ENCODE data around the gene TLDC2.
"Not testable (repeated sequence)": the region's sequence is repeated elsewhere in the genome, so short reads cannot be mapped to it uniquely, and the experiment has no call there.

Gene TLDC2

GRCh38 chr20:36905566-36905965 is 29.6 kb downstream of the TLDC2 start:
- not testable (repeated sequence) for DNase-seq (ENCODE audit: low spot score); FAIRE-seq

- FAIRE-seq, result not testable (repeated sequence)
These were observed 30.1 kb downstream of the TLDC2 start for GRCh38 chr20:36906086-36906485.

DNA sequence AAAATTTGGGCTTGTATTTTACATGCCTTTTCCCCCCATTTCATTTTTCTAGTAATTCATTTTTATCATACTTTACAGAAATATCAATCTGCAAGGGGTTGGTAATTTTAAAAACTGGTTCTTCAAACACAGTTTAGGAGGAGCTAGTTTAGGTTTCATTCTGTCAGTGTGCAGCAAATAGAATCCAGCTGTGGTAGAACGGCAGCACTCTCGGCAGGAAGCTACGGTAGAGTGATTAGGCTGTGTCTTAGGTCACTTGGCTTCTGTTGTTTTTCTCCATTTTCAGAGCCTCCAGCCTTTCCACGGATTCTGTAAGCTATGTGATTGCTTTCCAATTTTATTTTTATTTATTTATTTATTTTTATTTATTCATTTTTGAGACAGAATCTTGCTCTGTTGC is 32.7 kb downstream of the TLDC2 start:
- FAIRE-seq (no peak), DNase-seq (ENCODE audit: low spot score) (no peak)

More at GRCh38 chr20:36906086-36906485, 30.1 kb downstream of the TLDC2 start:
- DNase-seq (ENCODE audit: low spot score), result not testable (repeated sequence)

- DNase-seq (ENCODE audit: low spot score) (no peak), FAIRE-seq (no peak)
These were observed 40.3 kb downstream of the TLDC2 start for GRCh38 chr20:36916199-36916598.

DNA sequence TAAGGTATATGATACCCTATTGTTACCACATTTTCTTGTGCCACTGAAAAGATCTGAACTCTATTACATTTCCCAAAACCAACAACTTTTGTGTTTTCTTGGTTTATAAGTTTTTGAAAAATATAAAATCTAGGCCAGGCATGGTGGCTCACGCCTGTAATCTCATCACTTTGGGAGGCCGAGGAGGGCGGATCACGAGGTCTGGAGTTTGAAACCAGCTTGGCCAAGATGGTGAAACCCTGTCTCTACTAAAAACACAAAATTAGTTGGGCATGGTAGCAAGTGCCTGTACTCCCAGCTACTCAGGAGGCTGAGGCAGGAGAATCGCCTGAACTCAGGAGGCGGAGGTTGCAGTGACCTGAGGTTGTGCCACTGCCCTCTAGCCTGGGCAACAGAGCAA is 41.3 kb downstream of the TLDC2 start:
- DNase-seq (ENCODE audit: low spot score) (no peak), FAIRE-seq (no peak)

DNA sequence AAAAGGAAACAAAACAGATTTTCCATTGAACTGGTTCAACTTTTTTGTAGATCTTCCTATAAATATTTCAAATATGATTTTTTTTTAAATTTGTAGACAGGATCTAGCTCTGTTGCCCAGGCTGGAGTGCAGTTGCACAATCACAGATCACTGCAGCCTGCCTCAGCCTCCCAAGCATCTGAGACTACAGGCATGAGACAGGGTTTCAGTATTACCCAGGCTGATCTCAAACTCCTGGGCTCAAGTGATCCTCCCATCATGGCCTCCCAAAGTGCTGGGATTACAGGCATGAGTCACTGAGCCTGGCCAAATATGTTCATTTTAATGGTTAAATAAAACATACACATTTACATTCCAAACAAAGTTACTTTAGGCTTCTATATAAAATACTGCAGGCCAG is 42.0 kb downstream of the TLDC2 start:
- DNase-seq (ENCODE audit: low spot score) (no peak), FAIRE-seq (no peak)

DNA sequence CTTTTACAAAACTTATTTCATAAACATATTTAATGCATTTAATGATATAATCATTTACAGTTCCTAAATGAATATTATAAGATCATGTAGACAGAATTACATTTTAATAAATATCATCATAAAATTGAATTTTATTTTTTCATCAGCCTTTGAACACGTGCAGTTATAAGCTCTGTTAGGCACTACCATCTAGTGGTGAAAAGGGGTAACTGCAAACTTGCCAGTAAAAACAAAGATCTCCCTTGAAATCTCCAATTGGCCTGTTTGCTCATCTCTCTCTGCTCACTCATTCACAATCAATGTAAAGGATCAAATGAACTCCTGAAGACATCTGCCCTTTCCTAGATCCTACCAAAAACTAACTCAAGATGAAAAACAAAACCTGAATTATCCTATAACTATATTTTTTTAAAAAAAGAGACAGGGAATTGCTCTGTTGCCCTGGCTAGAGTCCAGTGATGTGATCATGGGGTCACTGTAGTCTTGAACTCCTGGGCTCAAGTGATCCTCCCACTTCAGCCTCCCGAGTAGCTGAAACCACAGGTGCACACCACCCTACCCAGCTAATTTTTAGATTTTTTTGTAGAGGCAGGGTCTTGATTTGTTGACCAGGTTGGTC is 43.9 kb downstream of the TLDC2 start:
- peak; percentile 90 for FAIRE-seq

GRCh38 chr20:36920334-36920730 is 44.4 kb downstream of the TLDC2 start:
- FAIRE-seq (no peak), DNase-seq (ENCODE audit: low spot score) (no peak)

More for the DNA sequence above, 43.9 kb downstream of the TLDC2 start:
- peak; percentile 56 for DNase-seq (ENCODE audit: low spot score)

DNA sequence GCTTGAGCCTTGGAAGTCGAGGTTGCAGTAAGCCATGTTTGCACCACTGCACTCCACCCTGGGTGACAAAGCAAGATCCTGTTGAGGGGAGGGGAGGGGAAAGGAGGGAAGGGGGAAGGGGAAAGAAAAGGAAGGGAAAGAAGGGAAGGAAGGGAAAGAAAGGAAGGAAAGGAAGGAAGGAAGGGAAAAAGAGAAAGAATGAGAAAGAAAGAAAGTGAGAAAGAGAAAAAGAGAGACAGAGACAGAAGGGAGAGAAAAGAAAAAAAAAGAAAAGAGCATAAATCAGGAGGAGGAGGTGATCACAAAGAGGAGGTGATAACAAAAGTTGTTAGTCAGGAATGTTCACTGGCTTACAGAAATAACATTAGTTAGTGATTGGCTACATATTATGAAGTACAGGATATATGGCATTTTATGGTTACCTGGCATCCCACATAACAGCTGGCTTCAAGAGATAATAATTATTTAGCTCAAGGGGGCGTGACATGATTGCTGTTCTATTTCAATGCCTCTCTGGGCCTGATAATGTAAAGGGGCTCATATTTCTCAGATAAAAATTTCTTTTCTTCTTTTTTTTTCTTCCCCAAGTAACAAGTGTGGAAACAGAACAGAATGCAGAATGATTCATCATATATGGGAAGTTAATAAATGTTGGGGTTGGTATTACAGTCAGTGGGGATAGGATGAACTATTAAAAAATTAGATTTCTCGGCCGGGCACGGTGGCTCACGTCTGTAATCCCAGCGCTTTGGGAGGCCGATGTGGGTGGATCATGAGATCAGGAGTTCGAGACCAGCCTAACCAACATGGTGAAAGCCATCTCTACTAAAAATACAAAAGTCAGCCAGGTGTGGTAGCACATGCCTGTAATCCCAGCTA is 48.5 kb downstream of the TLDC2 start:
- peak; percentile 98 for FAIRE-seq
- peak; percentile 85 for DNase-seq (ENCODE audit: low spot score)

GRCh38 chr20:36925234-36925633 is 49.3 kb downstream of the TLDC2 start:
- FAIRE-seq, result no peak

DNA sequence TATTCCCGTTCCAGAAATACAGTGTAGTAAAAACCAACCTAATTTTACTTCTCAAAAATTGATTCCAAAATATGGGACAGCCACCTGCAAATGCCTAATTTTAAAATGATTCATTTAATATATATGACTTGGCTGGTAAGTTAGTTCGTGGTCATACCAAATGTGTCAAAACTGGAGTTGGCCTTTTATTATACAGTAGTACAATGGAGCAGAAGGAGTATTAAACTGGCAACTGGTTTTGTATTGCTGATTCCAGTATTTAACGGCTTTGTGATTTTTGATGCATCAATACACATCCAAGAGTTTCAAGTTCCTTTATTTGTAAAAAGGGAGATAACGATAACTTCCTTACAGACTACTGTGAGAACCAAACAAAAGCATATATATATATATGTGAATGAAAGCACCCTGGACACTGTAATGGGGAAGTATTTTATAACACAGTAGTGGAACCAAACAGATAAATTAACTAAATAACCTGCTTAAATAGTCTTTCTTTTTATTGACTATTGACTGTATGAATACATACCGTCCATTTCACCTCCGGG is 50.8 kb downstream of the TLDC2 start:
- no peak for FAIRE-seq
- DNase-seq (ENCODE audit: low spot score), result no peak

More at GRCh38 chr20:36925234-36925633, 49.3 kb downstream of the TLDC2 start:
- DNase-seq (ENCODE audit: low spot score), result no peak

GRCh38 chr20:36927704-36928103 is 51.8 kb downstream of the TLDC2 start:
- no peak for FAIRE-seq
- DNase-seq (ENCODE audit: low spot score), result no peak

DNA sequence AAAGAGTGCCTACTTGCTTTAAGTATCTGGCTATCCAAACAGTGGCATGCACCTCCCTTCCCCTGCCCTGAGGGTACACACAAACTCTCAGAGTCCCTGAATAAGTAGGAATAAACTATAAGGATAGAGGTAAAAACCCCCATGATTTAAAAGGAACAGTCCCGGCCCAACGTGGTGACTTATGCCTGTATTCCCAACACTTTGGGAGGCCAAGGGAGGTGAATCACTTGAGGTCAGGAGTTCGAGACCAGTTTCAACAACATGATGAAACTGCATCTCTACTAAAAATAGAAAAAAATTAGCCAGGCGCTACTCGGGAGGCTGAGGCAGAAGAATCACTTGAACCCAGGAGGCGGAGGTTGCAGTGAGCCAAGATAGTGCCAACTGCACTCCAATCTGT is 53.4 kb downstream of the TLDC2 start:
- FAIRE-seq, result peak; percentile 2
- DNase-seq (ENCODE audit: low spot score), result peak; percentile 31

DNA sequence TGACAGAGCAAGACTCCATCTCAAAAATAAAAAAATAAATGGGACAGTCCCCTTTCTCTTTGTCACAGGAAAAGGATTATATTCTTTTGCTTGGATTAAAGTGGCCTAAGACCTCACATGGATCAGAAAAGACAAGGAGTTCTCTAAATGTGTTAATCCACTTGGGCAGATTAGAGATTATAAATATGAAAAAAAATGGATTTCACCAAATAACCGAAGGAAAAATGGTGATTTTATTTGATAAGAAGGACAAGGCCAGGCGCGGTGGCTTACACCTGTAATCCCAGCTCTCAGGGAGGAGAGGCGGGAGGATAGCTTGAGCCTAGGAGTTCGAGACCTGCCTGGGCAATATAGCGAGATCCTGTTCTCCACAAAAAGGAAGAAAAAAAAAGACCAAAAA is 53.8 kb downstream of the TLDC2 start:
- DNase-seq (ENCODE audit: low spot score) (no peak), FAIRE-seq (no peak)

GRCh38 chr20:36932067-36932466 is 56.1 kb downstream of the TLDC2 start:
- not testable (repeated sequence) for DNase-seq (ENCODE audit: low spot score)

DNA sequence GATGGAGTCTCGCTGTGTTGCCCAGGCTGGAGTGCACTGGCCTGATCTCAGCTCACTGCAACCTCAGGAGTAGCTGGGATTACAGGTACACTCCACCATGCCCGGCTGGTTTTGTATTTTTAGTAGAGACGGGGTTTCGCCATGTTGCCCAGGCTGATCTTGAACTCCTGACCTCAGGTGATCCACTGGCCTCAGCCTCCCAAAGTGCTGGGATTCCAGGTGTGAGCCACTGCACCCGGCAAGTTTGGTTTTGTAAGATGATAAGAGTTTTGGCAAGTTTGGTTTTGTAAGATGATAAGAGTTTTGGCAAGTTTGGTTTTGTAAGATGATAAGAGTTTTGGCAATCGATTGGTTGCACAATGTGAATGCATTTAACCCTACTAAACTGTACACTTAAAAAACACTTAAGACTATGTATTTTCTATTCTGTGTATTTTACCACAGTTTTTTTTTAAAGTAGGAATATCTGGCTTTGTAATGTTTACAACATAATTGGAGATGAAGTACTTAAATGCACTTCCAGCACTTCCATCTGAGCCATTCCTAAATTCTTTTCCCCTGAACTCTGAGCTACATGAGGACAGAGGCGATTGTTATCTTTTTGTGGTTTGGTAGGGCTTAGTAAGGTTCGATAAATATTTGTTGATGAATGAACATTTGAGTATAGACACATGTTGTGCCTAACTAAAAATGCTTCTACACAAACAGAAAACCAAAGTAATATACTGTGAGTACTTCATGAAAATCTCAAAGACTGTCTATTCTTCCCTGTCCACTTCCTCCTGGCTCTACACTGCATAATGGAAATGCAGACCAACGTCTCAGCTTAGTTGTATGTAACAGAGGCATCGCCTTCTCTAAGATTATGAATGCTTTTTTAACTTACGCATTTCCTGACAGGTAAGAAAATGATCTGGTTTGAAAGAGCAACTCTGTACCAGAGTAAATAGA is 56.8 kb downstream of the TLDC2 start:
- no peak for DNase-seq (ENCODE audit: low spot score)

More at GRCh38 chr20:36932067-36932466, 56.1 kb downstream of the TLDC2 start:
- FAIRE-seq, result not testable (repeated sequence)

GRCh38 chr20:36933571-36933970 is 57.6 kb downstream of the TLDC2 start:
- not testable (repeated sequence) for FAIRE-seq; DNase-seq (ENCODE audit: low spot score)

More for the DNA sequence above, 56.8 kb downstream of the TLDC2 start:
- no peak for FAIRE-seq

DNA sequence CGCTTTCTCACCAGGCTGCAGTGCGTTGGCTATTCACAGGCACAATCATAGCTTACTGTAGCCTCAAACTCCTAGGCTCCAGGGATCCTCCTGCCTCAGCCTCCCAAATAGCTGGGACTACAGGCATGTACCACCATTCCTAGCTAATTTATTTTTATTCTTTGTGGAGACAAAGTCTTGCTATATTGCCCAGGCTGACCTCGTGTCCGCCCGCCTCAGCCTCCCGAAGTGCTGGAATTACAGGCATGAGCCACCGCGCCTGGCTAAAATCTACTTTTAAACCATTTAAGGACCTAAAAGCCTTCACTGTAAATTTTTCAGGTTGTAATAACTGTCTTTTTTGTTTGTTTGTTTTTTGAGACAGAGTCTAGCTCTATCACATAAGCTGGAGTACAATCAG is 60.4 kb downstream of the TLDC2 start:
- no peak for FAIRE-seq
- no peak for DNase-seq (ENCODE audit: low spot score)

DNA sequence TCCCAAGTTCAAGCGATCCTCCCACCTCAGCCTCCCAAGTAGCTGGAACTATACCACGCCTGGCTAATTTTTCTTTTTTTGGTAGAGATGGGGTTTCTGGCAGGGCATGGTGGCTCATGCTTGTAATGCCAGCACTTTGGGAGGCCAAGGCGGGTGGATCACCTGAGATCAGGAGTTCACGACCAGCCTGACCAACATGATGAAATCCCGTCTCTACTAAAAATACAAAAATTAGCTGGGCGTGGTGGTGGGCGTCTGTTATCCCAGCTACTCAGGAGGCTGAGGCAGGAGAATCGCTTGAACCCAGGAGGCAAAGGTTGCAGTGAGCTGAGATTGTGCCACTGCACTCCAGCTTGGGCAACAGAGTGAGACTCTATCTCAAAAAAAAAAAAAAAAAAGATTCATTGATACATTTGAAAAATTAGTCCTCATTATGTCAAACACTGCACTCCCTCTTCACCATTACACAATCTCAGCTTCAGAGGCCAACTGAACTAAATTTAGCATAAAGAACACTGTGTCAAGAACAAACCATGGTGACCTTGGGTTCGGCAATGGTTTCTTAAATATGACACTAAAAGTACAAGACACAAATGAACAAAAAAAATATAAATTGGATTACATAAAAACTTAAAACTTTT is 60.9 kb downstream of the TLDC2 start:
- not testable (repeated sequence) for DNase-seq (ENCODE audit: low spot score); FAIRE-seq

DNA sequence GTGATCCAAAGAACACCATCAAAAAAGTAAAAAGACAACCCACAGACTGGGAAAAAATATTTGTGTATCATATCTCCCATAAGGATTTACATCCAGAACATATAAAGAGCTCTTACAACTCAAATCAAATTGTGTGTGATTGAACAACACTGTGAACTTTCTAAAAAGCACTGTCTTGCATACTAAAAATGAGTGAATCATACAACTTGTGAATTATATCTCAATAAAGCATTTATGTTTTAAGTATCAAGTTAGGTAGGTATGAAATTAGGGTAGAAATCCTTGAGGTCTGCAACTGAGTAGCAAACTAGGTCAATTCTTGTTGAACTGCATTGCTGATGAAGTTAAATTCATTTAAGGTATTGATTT is 61.4 kb downstream of the TLDC2 start:
- DNase-seq (ENCODE audit: low spot score) (no peak), FAIRE-seq (no peak)

All from RCC 7860 (cell line).